Panc1 (cell line): ENCODE results near the gene CLK4. TPM values are rescaled to one million over a fixed set of nuclear protein-coding genes. Genes with fewer than 3 reads are reported as not detected.

Experiments
- ATAC-seq: fragments of 200-7000 bp; cut with Tn5 transposase; 2 replicates; pipeline ENCODE4 v1.9.1; 2020; ENCODE audit warnings: mild to moderate bottlenecking, moderate library complexity
- BruUV-seq: library from RNA; stranded (reverse); fragments of 400-500 nt; replicated peaks from 2 replicates; lab custom pipeline; 2021; lab: Mats Ljungman, UMichigan
- CTCF ChIA-PET: fragments of 300-600 bp; sonication (Branson Sonifier 250); formaldehyde crosslinking; loops from one replicate; lab custom pipeline; 2022; ENCODE audit warnings: antibody characterized with exemption; lab: Charles Lee
- POLR2A ChIA-PET: fragments of 300-600 bp; sonication (Branson Sonifier 250); formaldehyde crosslinking; loops from one replicate; lab custom pipeline; 2022; ENCODE audit warnings: antibody characterized with exemption; lab: Charles Lee
- DNase-seq: peaks from one replicate; pipeline ENCODE4 v3.0.0-alpha.2; 2010; ENCODE audit warnings: low read depth, low spot score
- H3K27ac ChIP-seq: 2 replicates; pipeline ENCODE4 v1.5.1; 2011; ENCODE audit warnings: mild to moderate bottlenecking, low read length, inconsistent platforms
- H3K27me3 ChIP-seq: fragments of 200-500 bp; sonication (Bioruptor generic); 2 replicates; pipeline ENCODE4 v1.6.0; 2014; ENCODE audit warnings: low read length, inconsistent platforms; ENCODE audit not compliant: control insufficient read depth, insufficient read depth
- H3K36me3 ChIP-seq: fragments of 200-500 bp; sonication (Bioruptor generic); 2 replicates; pipeline ENCODE4 v1.5.1; 2014; ENCODE audit warnings: inconsistent platforms, mild to moderate bottlenecking, low read length, moderate library complexity; ENCODE audit not compliant: control insufficient read depth, insufficient read depth
- H3K4me1 ChIP-seq: 2 replicates; pipeline ENCODE4 v1.5.1; 2011; ENCODE audit warnings: inconsistent platforms, mild to moderate bottlenecking, low read length, moderate library complexity; ENCODE audit not compliant: control insufficient read depth, insufficient read depth
- H3K4me3 ChIP-seq, 2 experiments: 2 replicates each; pipeline ENCODE4 v1.5.1; 2011 to 2012; ENCODE audit warnings: low read depth in 2 of 2, low read length in 2 of 2, mild to moderate bottlenecking in 2 of 2, inconsistent platforms in 1 of 2, moderate library complexity in 1 of 2
- H3K9me3 ChIP-seq: fragments of 200-500 bp; sonication (Bioruptor generic); 2 replicates; pipeline ENCODE4 v1.5.1; 2014; ENCODE audit warnings: low read depth, mild to moderate bottlenecking, inconsistent platforms, low read length, moderate library complexity; ENCODE audit not compliant: control insufficient read depth, insufficient read depth
- POLR2AphosphoS5 ChIP-seq: IDR thresholded peaks from 2 replicates; pipeline ENCODE4 v1.6.1; 2012; ENCODE audit warnings: mild to moderate bottlenecking, low read depth, low read length, moderate library complexity
- SIN3A ChIP-seq: IDR thresholded peaks from 2 replicates; pipeline ENCODE4 v1.6.1; 2012; ENCODE audit warnings: low read depth, mild to moderate bottlenecking, low read length, moderate library complexity, borderline replicate concordance; ENCODE audit not compliant: insufficient read depth
- TCF7L2 ChIP-seq: IDR thresholded peaks from 2 replicates; pipeline ENCODE4 v1.6.1; 2011; ENCODE audit warnings: mild to moderate bottlenecking, low read depth, low read length, inconsistent platforms
- in situ Hi-C: cut with HindIII; loops from 2 replicates; pipeline ENCODE4 v1.10.0; 2016; ENCODE audit warnings: low sequenced_read_pairs, low pct_unique_long_range_greater_than_20kb
- intact Hi-C: fragments of 100-400 bp; cut with micrococcal nuclease; formaldehyde crosslinking; loops from one replicate; pipeline ENCODE4 v1.10.0; 2022; ENCODE audit not compliant: unreplicated experiment
- total RNA-seq: library from RNA; stranded (reverse); gene quantifications from one replicate; pipeline ENCODE4 v1.2.1, GENCODE V29; 2021; ENCODE audit not compliant: unreplicated experiment
- TF ChIP-seq, protein P1 (sequence below), 2 experiments: IDR thresholded peaks; 2 replicates each; pipeline ENCODE4 v1.6.1; 2011 to 2012; ENCODE audit warnings: low read depth in 2 of 2, control low read depth in 1 of 2, low read length in 1 of 2, mild to moderate bottlenecking in 1 of 2, moderate library complexity in 1 of 2; ENCODE audit not compliant: insufficient read depth in 1 of 2
- TF ChIP-seq, protein P2 (sequence below): fragments of 450-650 bp; IDR thresholded peaks from 2 replicates; pipeline ENCODE4 v1.5.1; 2017; ENCODE audit warnings: mild to moderate bottlenecking

CLK4 gene
- total RNA-seq, 1 experiment from 2014 or later = 23.4 TPM

- ChIA-PET CTCF (no interaction called here), POLR2A (no interaction called here)
- Histone ChIP-seq H3K9me3 (peaks cover 5% of the 10 kb centered on the region; the same call in 1 of the 2 replicates), H3K27me3 (no peaks in the 10 kb centered on the region), H3K4me1 (peaks cover 20% of the 10 kb centered on the region), H3K36me3 (peaks cover 12% of the 10 kb centered on the region), H3K4me3 (peak overlapping the region; percentile 91 to 99), H3K27ac (peak overlapping the region; percentile 88)
- no peak for DNase-seq
- intact Hi-C loops (no loop called here), in situ Hi-C loops (no loop called here)
- ATAC-seq = peak; percentile 55
- no TSS peak for BruUV-seq
- no peak for TF ChIP-seq SIN3A
- no peak for TF ChIP-seq TCF7L2
- TF ChIP-seq POLR2AphosphoS5 = no peak
- TF ChIP-seq, protein P1, sequence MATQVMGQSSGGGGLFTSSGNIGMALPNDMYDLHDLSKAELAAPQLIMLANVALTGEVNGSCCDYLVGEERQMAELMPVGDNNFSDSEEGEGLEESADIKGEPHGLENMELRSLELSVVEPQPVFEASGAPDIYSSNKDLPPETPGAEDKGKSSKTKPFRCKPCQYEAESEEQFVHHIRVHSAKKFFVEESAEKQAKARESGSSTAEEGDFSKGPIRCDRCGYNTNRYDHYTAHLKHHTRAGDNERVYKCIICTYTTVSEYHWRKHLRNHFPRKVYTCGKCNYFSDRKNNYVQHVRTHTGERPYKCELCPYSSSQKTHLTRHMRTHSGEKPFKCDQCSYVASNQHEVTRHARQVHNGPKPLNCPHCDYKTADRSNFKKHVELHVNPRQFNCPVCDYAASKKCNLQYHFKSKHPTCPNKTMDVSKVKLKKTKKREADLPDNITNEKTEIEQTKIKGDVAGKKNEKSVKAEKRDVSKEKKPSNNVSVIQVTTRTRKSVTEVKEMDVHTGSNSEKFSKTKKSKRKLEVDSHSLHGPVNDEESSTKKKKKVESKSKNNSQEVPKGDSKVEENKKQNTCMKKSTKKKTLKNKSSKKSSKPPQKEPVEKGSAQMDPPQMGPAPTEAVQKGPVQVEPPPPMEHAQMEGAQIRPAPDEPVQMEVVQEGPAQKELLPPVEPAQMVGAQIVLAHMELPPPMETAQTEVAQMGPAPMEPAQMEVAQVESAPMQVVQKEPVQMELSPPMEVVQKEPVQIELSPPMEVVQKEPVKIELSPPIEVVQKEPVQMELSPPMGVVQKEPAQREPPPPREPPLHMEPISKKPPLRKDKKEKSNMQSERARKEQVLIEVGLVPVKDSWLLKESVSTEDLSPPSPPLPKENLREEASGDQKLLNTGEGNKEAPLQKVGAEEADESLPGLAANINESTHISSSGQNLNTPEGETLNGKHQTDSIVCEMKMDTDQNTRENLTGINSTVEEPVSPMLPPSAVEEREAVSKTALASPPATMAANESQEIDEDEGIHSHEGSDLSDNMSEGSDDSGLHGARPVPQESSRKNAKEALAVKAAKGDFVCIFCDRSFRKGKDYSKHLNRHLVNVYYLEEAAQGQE (IDR thresholded peaks at IDR 0.05; ENCODE audit: insufficient read depth in 1 of 2, low read depth in 2 of 2, low read length in 1 of 2) = no peak
- TF ChIP-seq, protein P2, sequence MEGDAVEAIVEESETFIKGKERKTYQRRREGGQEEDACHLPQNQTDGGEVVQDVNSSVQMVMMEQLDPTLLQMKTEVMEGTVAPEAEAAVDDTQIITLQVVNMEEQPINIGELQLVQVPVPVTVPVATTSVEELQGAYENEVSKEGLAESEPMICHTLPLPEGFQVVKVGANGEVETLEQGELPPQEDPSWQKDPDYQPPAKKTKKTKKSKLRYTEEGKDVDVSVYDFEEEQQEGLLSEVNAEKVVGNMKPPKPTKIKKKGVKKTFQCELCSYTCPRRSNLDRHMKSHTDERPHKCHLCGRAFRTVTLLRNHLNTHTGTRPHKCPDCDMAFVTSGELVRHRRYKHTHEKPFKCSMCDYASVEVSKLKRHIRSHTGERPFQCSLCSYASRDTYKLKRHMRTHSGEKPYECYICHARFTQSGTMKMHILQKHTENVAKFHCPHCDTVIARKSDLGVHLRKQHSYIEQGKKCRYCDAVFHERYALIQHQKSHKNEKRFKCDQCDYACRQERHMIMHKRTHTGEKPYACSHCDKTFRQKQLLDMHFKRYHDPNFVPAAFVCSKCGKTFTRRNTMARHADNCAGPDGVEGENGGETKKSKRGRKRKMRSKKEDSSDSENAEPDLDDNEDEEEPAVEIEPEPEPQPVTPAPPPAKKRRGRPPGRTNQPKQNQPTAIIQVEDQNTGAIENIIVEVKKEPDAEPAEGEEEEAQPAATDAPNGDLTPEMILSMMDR = no peak
Observed at GRCh38 chr5:178627259-178627598, 379 bp upstream of the CLK4 start.

- POLR2A ChIA-PET = interaction anchor here (0.6 to 1.1 kb wide), 2 partner anchors 31 to 108 kb away, joined by 5 to 10 read pairs; no protein-coding TSS in a partner anchor
- Histone ChIP-seq H3K27ac (peak overlapping the region; percentile 94), H3K36me3 (peaks cover 22% of the 10 kb centered on the region), H3K4me3 (peak overlapping the region; percentile 91 to 99), H3K27me3 (no peaks in the 10 kb centered on the region), H3K4me1 (peaks cover 20% of the 10 kb centered on the region), H3K9me3 (peaks cover 5% of the 10 kb centered on the region; the same call in 1 of the 2 replicates)
- CTCF ChIA-PET = interaction anchor here (0.5 to 0.7 kb wide), 2 partner anchors 22 to 314 kb away, joined by 3 to 5 read pairs; no protein-coding TSS in a partner anchor
- intact Hi-C loops (no loop called here), in situ Hi-C loops (no loop called here)
- TF ChIP-seq, protein P2 = no peak
- TF ChIP-seq TCF7L2 (no peak), SIN3A (no peak), POLR2AphosphoS5 (no peak)
- TF ChIP-seq, protein P1 (IDR thresholded peaks at IDR 0.05; ENCODE audit: insufficient read depth in 1 of 2, low read depth in 2 of 2, low read length in 1 of 2) = no peak
- ATAC-seq (peak; percentile 45), DNase-seq (no peak)
- BruUV-seq = no TSS peak
Observed at GRCh38 chr5:178625679-178626483, 969 bp downstream of the CLK4 start.
